Prostate gland (tissue), 2 donors: ENCODE data around the gene TAF11L11.
"Not testable (repeated sequence)": the region's sequence is repeated elsewhere in the genome, so short reads cannot be mapped to it uniquely, and the experiment has no call there.

Experiments
- POLR2A ChIP-seq: fragments of 450-650 bp; IDR thresholded peaks from one replicate; pipeline ENCODE4 v1.6.1; 2016; ENCODE audit warnings: antibody characterized with exemption, mild to moderate bottlenecking
- POLR2AphosphoS5 ChIP-seq: sonication (generic); formaldehyde crosslinking; IDR thresholded peaks from one replicate; pipeline ENCODE4 v1.6.1; 2017; ENCODE audit warnings: antibody characterized with exemption
- TF ChIP-seq, protein P1 (sequence below), 4 experiments: fragments of 200-600 bp in 2 of 4; fragments of 450-650 bp in 2 of 4; sonication (generic) in 2 of 4; IDR thresholded peaks; 1 replicate in 3 of 4; 2 replicates in 1 of 4; pipeline ENCODE4 v1.5.1; 2016 to 2019; ENCODE audit warnings: antibody characterized with exemption in 4 of 4, mild to moderate bottlenecking in 2 of 4, moderate library complexity in 2 of 4

DNA sequence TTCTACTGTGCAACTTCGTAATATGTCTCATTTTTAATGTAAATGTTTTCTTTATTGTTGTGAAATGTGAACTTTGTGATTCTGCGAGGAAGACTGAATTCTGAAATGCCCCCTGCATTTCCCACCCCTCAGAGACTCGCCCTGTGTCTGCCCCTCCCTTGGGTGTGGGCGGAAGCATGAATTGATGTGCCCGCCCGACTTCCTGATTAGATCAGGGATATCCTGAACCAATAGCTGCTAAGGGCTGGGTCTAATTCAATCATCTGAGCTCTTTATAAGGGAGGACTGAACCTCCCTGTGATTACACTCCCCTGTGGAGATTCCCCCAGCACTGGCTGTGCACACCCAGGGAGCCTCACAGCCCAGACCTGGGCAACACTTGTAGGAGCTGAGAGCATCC lies at the start of gene TAF11L11:
- TF ChIP-seq POLR2A, POLR2AphosphoS5: not testable (repeated sequence)
- TF ChIP-seq, protein P1, sequence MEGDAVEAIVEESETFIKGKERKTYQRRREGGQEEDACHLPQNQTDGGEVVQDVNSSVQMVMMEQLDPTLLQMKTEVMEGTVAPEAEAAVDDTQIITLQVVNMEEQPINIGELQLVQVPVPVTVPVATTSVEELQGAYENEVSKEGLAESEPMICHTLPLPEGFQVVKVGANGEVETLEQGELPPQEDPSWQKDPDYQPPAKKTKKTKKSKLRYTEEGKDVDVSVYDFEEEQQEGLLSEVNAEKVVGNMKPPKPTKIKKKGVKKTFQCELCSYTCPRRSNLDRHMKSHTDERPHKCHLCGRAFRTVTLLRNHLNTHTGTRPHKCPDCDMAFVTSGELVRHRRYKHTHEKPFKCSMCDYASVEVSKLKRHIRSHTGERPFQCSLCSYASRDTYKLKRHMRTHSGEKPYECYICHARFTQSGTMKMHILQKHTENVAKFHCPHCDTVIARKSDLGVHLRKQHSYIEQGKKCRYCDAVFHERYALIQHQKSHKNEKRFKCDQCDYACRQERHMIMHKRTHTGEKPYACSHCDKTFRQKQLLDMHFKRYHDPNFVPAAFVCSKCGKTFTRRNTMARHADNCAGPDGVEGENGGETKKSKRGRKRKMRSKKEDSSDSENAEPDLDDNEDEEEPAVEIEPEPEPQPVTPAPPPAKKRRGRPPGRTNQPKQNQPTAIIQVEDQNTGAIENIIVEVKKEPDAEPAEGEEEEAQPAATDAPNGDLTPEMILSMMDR (IDR thresholded peaks at IDR 0.05): not testable (repeated sequence)
